K562 (cell line): ENCODE data around the gene SH3YL1. TPM values are rescaled to one million over a fixed set of nuclear protein-coding genes. Genes with fewer than 3 reads are reported as not detected.

Experiments used
- ATAC-seq: fragments of 200-7000 bp; cut with Tn5 transposase; 3 replicates; pipeline ENCODE4 v1.9.1; 2020; ENCODE audit warnings: moderate library complexity
- BruUV-seq: library from RNA; stranded (reverse); fragments of 400-500 nt; replicated peaks from 2 replicates; lab custom pipeline; 2021; lab: Mats Ljungman, UMichigan
- CTCF ChIA-PET: fragments of 300-600 bp; formaldehyde crosslinking; extraction: SDS; loops from one replicate; lab custom pipeline; 2021; ENCODE audit warnings: low intra/inter-chr PET ratio; lab: Yijun Ruan, JAX
- POLR2A ChIA-PET: fragments of 300-600, 350-650 bp; sonication (Branson Sonifier 250); formaldehyde crosslinking; extraction: SDS; loops from one replicate; lab custom pipeline; 2021; ENCODE audit warnings: antibody characterized with exemption, inconsistent platforms; lab: Yijun Ruan, JAX
- DNase-seq, 4 experiments: peaks; one replicate each; pipeline versions ENCODE4 v3.0.0 to v3.0.0-alpha.2; 2011 to 2018; ENCODE audit warnings: low spot score in 3 of 4, mixed read lengths in 3 of 4; ENCODE audit errors: extremely low read depth in 1 of 4
- FAIRE-seq: peaks from 2 replicates; lab custom pipeline; 2011; peaks lifted over from hg19 to GRCh38; lab: Jason Lieb, UNC
- H2AFZ ChIP-seq: 2 replicates; pipeline ENCODE4 v1.6.0; 2011; ENCODE audit warnings: low read depth, low read length, control low read depth, inconsistent platforms
- H3K27ac ChIP-seq: fragments of 200-600 bp; 3 replicates; pipeline ENCODE4 v1.8.0; 2011; ENCODE audit warnings: low read depth, mild to moderate bottlenecking, control low read depth, inconsistent platforms, low read length, moderate library complexity, mixed read lengths; ENCODE audit errors: extremely low read depth
- H3K27me3 ChIP-seq, 2 experiments: fragments of 300-600 bp in 1 of 2; 2 replicates in 1 of 2; 3 replicates in 1 of 2; pipeline versions ENCODE4 v1.6.0 to v1.8.0; 2011; ENCODE audit warnings: inconsistent platforms in 2 of 2, low read length in 2 of 2, mild to moderate bottlenecking in 1 of 2, mixed read lengths in 1 of 2, moderate library complexity in 1 of 2; ENCODE audit not compliant: control insufficient read depth in 2 of 2, insufficient read depth in 2 of 2
- H3K36me3 ChIP-seq: fragments of 300-600 bp; 3 replicates; pipeline ENCODE4 v1.8.0; 2011; ENCODE audit warnings: mild to moderate bottlenecking, low read length, inconsistent platforms; ENCODE audit not compliant: control insufficient read depth, insufficient read depth
- H3K4me1 ChIP-seq, 2 experiments: fragments of 200-600 bp in 1 of 2; replicated peaks in 1 of 2; 2 replicates in 1 of 2; 3 replicates in 1 of 2; pipeline versions ENCODE4 v1.5.1 to v1.8.0; 2011; ENCODE audit warnings: inconsistent platforms in 2 of 2, low read length in 2 of 2, mild to moderate bottlenecking in 1 of 2, mixed read lengths in 1 of 2, moderate library complexity in 1 of 2; ENCODE audit not compliant: control insufficient read depth in 2 of 2, insufficient read depth in 2 of 2
- H3K4me2 ChIP-seq: 2 replicates; pipeline ENCODE4 v1.6.1; 2011; ENCODE audit warnings: low read length, control low read depth, inconsistent platforms, mixed read lengths; ENCODE audit not compliant: insufficient read depth
- H3K4me3 ChIP-seq: fragments of 200-600 bp; sonication (generic), shearing (Covaris generic); 2 replicates; pipeline ENCODE4 v1.5.1; 2016; ENCODE audit warnings: control low read depth, inconsistent platforms
- H3K79me2 ChIP-seq: fragments of 200-600 bp; 3 replicates; pipeline ENCODE4 v1.8.0; 2011; ENCODE audit warnings: low read length, inconsistent platforms; ENCODE audit not compliant: control insufficient read depth, insufficient read depth
- H3K9ac ChIP-seq, 2 experiments: 2 replicates each; pipeline versions ENCODE4 v1.6.0 to v1.6.1; 2011; ENCODE audit warnings: low read depth in 2 of 2, low read length in 2 of 2, control low read depth in 1 of 2, inconsistent platforms in 1 of 2, mild to moderate bottlenecking in 1 of 2, mixed read lengths in 1 of 2; ENCODE audit not compliant: insufficient read depth in 1 of 2
- H3K9me1 ChIP-seq: one replicate; pipeline ENCODE4 v1.6.0; 2011; ENCODE audit warnings: inconsistent platforms, mild to moderate bottlenecking, low read length, moderate library complexity; ENCODE audit not compliant: control insufficient read depth, insufficient read depth
- H3K9me3 ChIP-seq: replicated peaks from 2 replicates; pipeline ENCODE4 v1.5.1; 2011; ENCODE audit warnings: low read depth, low read length, inconsistent platforms; ENCODE audit not compliant: control insufficient read depth, insufficient read depth
- H4K20me1 ChIP-seq: replicated peaks from 2 replicates; pipeline ENCODE4 v1.6.1; 2011; ENCODE audit warnings: low read length, inconsistent platforms, mixed read lengths; ENCODE audit not compliant: control insufficient read depth, insufficient read depth
- ARID3A ChIP-seq: IDR thresholded peaks from 2 replicates; pipeline ENCODE4 v1.6.1; 2012; ENCODE audit warnings: low read depth, low read length, improper control_type of control experiment, borderline replicate concordance
- NFIX ChIP-seq: fragments of 250-450 bp; sonication (Bioruptor Pico); IDR thresholded peaks from 2 replicates; pipeline ENCODE4 v1.4.0; 2020; ENCODE audit warnings: low read depth, mild to moderate bottlenecking, moderate library complexity
- RBM15 ChIP-seq: fragments of 200-400 bp; formaldehyde crosslinking; IDR thresholded peaks from 2 replicates; pipeline ENCODE4 v1.6.1; 2018; ENCODE audit warnings: mild to moderate bottlenecking, low read length, moderate library complexity; ENCODE audit not compliant: insufficient read depth
- WHSC1 ChIP-seq: IDR thresholded peaks from one replicate; pipeline ENCODE4 v1.6.1; 2012; ENCODE audit warnings: low read length, control low read depth, inconsistent platforms
- ZNF197 ChIP-seq: fragments of 200-800 bp; sonication (Bioruptor generic); IDR thresholded peaks from 2 replicates; pipeline ENCODE4 v1.6.1; 2016; ENCODE audit warnings: low read depth, missing genetic modification characterization, missing compliant biosample characterization
- ZNF232 ChIP-seq: sonication (generic); formaldehyde crosslinking; IDR thresholded peaks from 2 replicates; pipeline ENCODE4 v1.8.0; 2022; ENCODE audit warnings: mild to moderate bottlenecking, missing genetic modification reagents
- ZNF436 ChIP-seq: fragments of 250-450, 450-650 bp; sonication (Bioruptor Pico); formaldehyde crosslinking; IDR thresholded peaks from 2 replicates; pipeline ENCODE4 v1.7.0; 2020; ENCODE audit warnings: mild to moderate bottlenecking
- ZNF511 ChIP-seq: sonication (generic); formaldehyde crosslinking; IDR thresholded peaks from 2 replicates; pipeline ENCODE4 v1.8.0; 2022; ENCODE audit warnings: mild to moderate bottlenecking, missing genetic modification reagents
- ZNF785 ChIP-seq: fragments of 250-450 bp; sonication (Bioruptor Pico); IDR thresholded peaks from 2 replicates; pipeline ENCODE4 v1.4.0; 2020; ENCODE audit warnings: mild to moderate bottlenecking
- WGBS: fragments of 100-300 bp; shearing (Covaris generic); methylation state at CpG from one replicate; pipeline ENCODE4 v1.1.6; 2016; ENCODE audit warnings: low coverage, mixed read lengths; ENCODE audit not compliant: insufficient coverage; ENCODE audit errors: missing lambda C conversion rate; 5-methylcytosine and 5-hydroxymethylcytosine counted together
- in situ Hi-C: fragments of 300-500 bp; cut with MboI; formaldehyde crosslinking; loops from 4 replicates; pipeline ENCODE4 v1.15.0; 2018; ENCODE audit warnings: inconsistent platforms, mixed read lengths
- intact Hi-C: fragments of 100-400 bp; cut with micrococcal nuclease; formaldehyde crosslinking; loops from 2 replicates; pipeline ENCODE4 v1.14.2; 2022
- polyA plus RNA-seq, 8 experiments: library from polyadenylated mRNA; depleted of rRNA in 4 of 8; stranded (reverse) in 5 of 8; unstranded in 3 of 8; fragments of >200 nt; fragmentation: Nextera tagmentation in 2 of 8; fragmentation: Illumina TruSeq in 1 of 8; extraction: Ambion mirVana in 2 of 8; extraction: Trizol in 1 of 8; gene quantifications; 2 replicates each; pipeline versions ENCODE4 v1.2.1 to v1.2.3, GENCODE V29; 2011 to 2014; ENCODE audit warnings: inconsistent platforms in 1 of 8, missing spikeins in 1 of 8
- total RNA-seq, 7 experiments: library from RNA; depleted of rRNA in 6 of 7; stranded (reverse); fragments of >200 nt in 6 of 7; fragmentation: Illumina TruSeq in 2 of 7; extraction: Trizol in 2 of 7; gene quantifications; 2 replicates each; pipeline versions ENCODE4 v1.2.1 to v1.2.3, GENCODE V29; 2011 to 2021; ENCODE audit warnings: low replicate concordance in 1 of 7
- TF ChIP-seq, protein P1 (sequence below): fragments of 450-650 bp; formaldehyde crosslinking; conservative IDR thresholded peaks from 2 replicates; pipeline ENCODE4 v1.4.0; 2022; ENCODE audit warnings: mild to moderate bottlenecking, missing genetic modification characterization

SH3YL1 gene
- total and polyA plus RNA-seq, 9 of the 15 experiments (the other 6 are each of a cell fraction or from before 2014, with no cell fraction given): 3.9 to 7.8 (median 5.3) TPM

DNA sequence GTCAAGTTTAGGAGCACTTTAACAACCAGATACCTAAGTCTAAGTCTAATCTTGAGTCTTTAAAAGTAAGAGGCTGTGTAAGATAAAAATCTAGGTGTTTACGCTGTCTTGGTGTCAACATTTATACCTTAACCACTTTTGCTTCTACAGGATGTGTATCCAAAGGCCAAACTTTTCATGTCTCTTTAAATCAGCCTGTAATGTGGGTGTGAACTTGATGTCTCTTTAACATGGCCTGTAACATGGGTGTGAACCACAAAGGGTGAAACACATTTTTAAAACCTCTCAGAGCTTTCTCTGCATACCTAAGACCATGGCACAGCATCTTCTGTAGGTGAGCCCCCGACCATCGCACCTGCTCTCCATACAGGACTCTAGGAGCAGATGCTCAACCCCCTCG, 40.4 kb downstream of the SH3YL1 start:
- DNase-seq: no peak
- H3K9me1 ChIP-seq: no peaks in the 10 kb centered on the region
- BruUV-seq: no TSS peak
- no peak for FAIRE-seq
- no peaks in the 10 kb centered on the region for H3K9me3 ChIP-seq
- H3K4me2 ChIP-seq: no peak overlapping the region
- ATAC-seq: no peak
- no peak overlapping the region for H3K9ac ChIP-seq
- no peaks in the 10 kb centered on the region for H4K20me1 ChIP-seq
- H3K27ac ChIP-seq: no peak overlapping the region
- ChIA-PET CTCF (no interaction called here), POLR2A (no interaction called here)
- no peak overlapping the region for H2AFZ ChIP-seq
- 2% methylated on average over 4 of the region's 4 CpGs for WGBS
- H3K36me3 ChIP-seq: no peaks in the 10 kb centered on the region
- no peaks in the 10 kb centered on the region for H3K27me3 ChIP-seq
- no peaks in the 10 kb centered on the region; a peak in 1 of 5 replicates for H3K4me1 ChIP-seq
- intact Hi-C loops: no loop called here
- no peak overlapping the region for H3K4me3 ChIP-seq
- in situ Hi-C loops: no loop called here
- no peak for TF ChIP-seq WHSC1
- TF ChIP-seq RBM15: no peak
- TF ChIP-seq ZNF436 (CRISPR knock-in tag): no peak
- no peaks in the 10 kb centered on the region for H3K79me2 ChIP-seq

- FAIRE-seq: no peak
- peaks cover 0 to 6% of the 10 kb centered on the region in 2 experiments; a peak in 1 of 5 replicates for H3K4me1 ChIP-seq
- ChIA-PET CTCF (no interaction called here), POLR2A (no interaction called here)
- H3K9me1 ChIP-seq: no peaks in the 10 kb centered on the region
- in situ Hi-C loops (no loop called here), intact Hi-C loops (no loop called here)
- TF ChIP-seq ZNF197 (CRISPR knock-in tag): no peak
- no peak for TF ChIP-seq NFIX
- no peak for TF ChIP-seq ZNF785 (CRISPR knock-in tag)
- TF ChIP-seq ZNF232: no peak
- TF ChIP-seq, protein P1, sequence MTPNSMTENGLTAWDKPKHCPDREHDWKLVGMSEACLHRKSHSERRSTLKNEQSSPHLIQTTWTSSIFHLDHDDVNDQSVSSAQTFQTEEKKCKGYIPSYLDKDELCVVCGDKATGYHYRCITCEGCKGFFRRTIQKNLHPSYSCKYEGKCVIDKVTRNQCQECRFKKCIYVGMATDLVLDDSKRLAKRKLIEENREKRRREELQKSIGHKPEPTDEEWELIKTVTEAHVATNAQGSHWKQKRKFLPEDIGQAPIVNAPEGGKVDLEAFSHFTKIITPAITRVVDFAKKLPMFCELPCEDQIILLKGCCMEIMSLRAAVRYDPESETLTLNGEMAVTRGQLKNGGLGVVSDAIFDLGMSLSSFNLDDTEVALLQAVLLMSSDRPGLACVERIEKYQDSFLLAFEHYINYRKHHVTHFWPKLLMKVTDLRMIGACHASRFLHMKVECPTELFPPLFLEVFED: no peak
- no peak for TF ChIP-seq ARID3A
- TF ChIP-seq ZNF511: no peak
- H3K4me2 ChIP-seq: no peak overlapping the region
- no peaks in the 10 kb centered on the region for H3K79me2 ChIP-seq
- H3K27me3 ChIP-seq: peaks cover 0 to 10% of the 10 kb centered on the region in 2 experiments; a peak in 2 of 5 replicates
- WGBS: 0% methylated on average over 3 of the region's 3 CpGs
- H3K9ac ChIP-seq: no peak overlapping the region
- no TSS peak for BruUV-seq
- H4K20me1 ChIP-seq: no peaks in the 10 kb centered on the region
- H3K4me3 ChIP-seq: no peak overlapping the region
- no peak for DNase-seq
- no peak for ATAC-seq
- no peaks in the 10 kb centered on the region for H3K36me3 ChIP-seq
- H3K9me3 ChIP-seq: no peaks in the 10 kb centered on the region
- H3K27ac ChIP-seq: no peak overlapping the region
- no peak overlapping the region for H2AFZ ChIP-seq
Observed at GRCh38 chr2:216068-216467, 47.8 kb downstream of the SH3YL1 start.
